ENCODE results near the gene MARVELD2. TPM values are rescaled to one million over a fixed set of nuclear protein-coding genes. Genes with fewer than 3 reads are reported as not detected.

Gene MARVELD2
- total RNA-seq, 1 donor from 2014 or later, result 1.6 TPM

DNA sequence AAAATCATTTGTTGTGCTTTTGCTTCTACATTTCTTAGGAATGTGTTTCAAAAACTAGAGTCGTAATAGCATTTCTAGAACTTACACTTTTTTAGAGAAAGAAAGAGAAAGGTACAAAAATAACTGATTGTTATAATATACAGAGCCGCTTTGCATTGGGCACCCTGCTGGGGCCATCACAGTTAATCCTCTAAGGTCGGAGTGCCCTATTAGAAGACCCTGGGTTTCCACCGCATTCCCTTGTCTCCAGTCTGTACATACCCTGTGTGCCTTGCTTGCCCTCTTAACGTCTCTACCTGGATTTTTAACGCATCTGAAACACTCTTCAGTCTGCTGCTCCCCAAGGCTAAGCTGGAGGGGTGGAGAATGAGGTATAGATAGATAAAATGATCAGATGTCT, 1.3 kb downstream of the MARVELD2 start:
- TF ChIP-seq, protein P1, sequence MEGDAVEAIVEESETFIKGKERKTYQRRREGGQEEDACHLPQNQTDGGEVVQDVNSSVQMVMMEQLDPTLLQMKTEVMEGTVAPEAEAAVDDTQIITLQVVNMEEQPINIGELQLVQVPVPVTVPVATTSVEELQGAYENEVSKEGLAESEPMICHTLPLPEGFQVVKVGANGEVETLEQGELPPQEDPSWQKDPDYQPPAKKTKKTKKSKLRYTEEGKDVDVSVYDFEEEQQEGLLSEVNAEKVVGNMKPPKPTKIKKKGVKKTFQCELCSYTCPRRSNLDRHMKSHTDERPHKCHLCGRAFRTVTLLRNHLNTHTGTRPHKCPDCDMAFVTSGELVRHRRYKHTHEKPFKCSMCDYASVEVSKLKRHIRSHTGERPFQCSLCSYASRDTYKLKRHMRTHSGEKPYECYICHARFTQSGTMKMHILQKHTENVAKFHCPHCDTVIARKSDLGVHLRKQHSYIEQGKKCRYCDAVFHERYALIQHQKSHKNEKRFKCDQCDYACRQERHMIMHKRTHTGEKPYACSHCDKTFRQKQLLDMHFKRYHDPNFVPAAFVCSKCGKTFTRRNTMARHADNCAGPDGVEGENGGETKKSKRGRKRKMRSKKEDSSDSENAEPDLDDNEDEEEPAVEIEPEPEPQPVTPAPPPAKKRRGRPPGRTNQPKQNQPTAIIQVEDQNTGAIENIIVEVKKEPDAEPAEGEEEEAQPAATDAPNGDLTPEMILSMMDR (IDR thresholded peaks at IDR 0.05; ENCODE audit: partially characterized antibody, unreplicated experiment), result no peak
- Mint-ChIP-seq H3K4me1 (ENCODE audit: low read depth, unreplicated experiment) (peaks cover 3% of the 10 kb centered on the region), H3K4me3 (ENCODE audit: unreplicated experiment) (peak overlapping the region; percentile 77), H3K9me3 (ENCODE audit: unreplicated experiment) (peaks cover 3% of the 10 kb centered on the region), H3K27me3 (ENCODE audit: unreplicated experiment) (peaks cover 8% of the 10 kb centered on the region), H3K27ac (ENCODE audit: unreplicated experiment) (no peak overlapping the region), H3K36me3 (ENCODE audit: unreplicated experiment) (no peaks in the 10 kb centered on the region)
- DNase-seq, result no peak

DNA sequence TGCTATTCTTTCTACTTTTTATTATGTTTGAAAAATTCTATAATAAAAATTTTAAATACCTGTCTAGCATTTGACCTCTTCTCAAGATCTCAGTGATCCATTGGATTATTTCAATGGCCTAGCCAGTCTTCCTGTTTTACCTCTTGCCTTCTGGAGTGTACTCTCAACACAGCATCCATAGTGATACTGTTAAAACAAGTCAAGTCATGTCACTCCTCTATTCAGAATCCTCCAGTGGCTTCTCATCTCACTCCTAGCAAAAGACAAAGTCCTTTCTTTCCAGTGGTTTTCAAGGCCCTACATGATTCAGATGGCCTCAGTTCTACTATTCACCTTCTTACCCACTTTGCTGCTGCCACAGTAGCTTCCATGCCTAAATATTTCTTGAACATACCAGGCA, 1.8 kb downstream of the MARVELD2 start:
- DNase-seq, result no peak
- TF ChIP-seq, protein P1 (IDR thresholded peaks at IDR 0.05; ENCODE audit: partially characterized antibody, unreplicated experiment), result no peak
- H3K4me3 Mint-ChIP-seq (ENCODE audit: unreplicated experiment), result no peak overlapping the region
- H3K36me3 Mint-ChIP-seq (ENCODE audit: unreplicated experiment), result no peaks in the 10 kb centered on the region
- peaks cover 8% of the 10 kb centered on the region for H3K27me3 Mint-ChIP-seq (ENCODE audit: unreplicated experiment)
- no peak overlapping the region for H3K27ac Mint-ChIP-seq (ENCODE audit: unreplicated experiment)
- peaks cover 3% of the 10 kb centered on the region for H3K4me1 Mint-ChIP-seq (ENCODE audit: low read depth, unreplicated experiment)
- H3K9me3 Mint-ChIP-seq (ENCODE audit: unreplicated experiment), result peaks cover 3% of the 10 kb centered on the region

DNA sequence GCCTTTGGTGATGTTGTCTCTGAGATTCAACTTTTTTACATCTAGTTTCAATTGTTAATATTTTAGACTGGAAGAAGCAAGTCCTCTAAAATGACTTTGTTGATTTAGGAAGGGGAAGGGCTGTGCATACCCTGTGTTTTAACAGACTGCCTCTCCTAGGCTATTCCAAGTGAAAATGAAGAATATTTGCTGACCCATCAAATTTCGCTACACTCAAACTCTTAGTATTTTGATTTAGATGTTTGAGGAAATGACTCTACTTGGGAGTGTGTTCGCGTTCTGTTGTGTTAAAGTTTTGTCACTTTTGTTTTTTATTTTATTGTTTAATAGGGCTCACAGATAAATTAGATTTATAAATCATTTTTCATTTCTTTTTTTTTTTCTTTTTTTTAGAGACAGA, 3.6 kb downstream of the MARVELD2 start:
- Mint-ChIP-seq H3K9me3 (ENCODE audit: unreplicated experiment) (peaks cover 5% of the 10 kb centered on the region), H3K27ac (ENCODE audit: unreplicated experiment) (no peak overlapping the region), H3K27me3 (ENCODE audit: unreplicated experiment) (peaks cover 8% of the 10 kb centered on the region), H3K4me3 (ENCODE audit: unreplicated experiment) (no peak overlapping the region), H3K4me1 (ENCODE audit: low read depth, unreplicated experiment) (peaks cover 3% of the 10 kb centered on the region), H3K36me3 (ENCODE audit: unreplicated experiment) (no peaks in the 10 kb centered on the region)
- TF ChIP-seq, protein P1 (IDR thresholded peaks at IDR 0.05; ENCODE audit: partially characterized antibody, unreplicated experiment), result no peak
- DNase-seq, result no peak

DNA sequence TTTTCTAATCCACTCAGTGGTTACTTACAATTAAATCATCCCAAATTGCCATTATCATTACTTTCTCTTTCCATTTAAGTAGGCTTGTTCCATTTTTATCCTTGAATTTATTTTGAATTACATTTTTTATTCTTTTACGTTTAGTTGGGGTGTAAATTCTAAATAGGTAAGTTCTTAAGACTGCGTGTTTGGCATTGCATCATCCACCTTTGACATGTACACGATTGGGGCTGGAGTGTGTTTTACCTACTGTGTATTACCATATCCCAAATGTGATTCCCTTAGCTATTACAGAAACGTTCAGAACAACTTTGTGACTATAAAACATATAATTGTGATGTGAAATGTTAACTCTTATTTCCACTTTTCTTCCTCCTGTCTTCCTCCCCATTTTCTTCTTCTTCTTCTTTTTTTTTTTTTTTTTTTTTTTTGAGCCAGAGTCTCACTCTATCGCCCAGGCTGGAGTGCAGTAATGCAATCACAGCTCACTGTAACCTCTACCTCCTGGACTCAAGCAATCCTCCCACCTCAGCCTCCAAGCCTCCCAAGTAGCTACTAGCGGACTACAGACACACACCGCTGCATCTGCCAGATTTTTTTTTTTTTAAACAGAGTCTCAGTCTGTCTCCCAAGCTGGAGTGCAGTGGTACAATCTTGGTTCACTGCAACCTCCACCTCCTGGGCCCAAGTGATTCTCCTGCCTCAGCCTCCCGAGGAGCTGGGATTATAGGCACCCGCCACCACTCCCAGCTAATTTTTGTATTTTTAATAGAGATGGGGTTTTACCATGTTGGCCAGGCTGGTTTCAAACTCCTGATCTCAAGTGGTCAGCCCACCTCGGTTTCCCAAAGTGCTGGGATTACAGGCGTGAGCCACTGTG, 16.7 kb downstream of the MARVELD2 start:
- Mint-ChIP-seq H3K36me3 (ENCODE audit: unreplicated experiment) (no peaks in the 10 kb centered on the region), H3K4me1 (ENCODE audit: low read depth, unreplicated experiment) (no peaks in the 10 kb centered on the region), H3K27me3 (ENCODE audit: unreplicated experiment) (no peaks in the 10 kb centered on the region), H3K9me3 (ENCODE audit: unreplicated experiment) (no peaks in the 10 kb centered on the region), H3K4me3 (ENCODE audit: unreplicated experiment) (no peak overlapping the region), H3K27ac (ENCODE audit: unreplicated experiment) (no peak overlapping the region)
- no peak for DNase-seq
- TF ChIP-seq, protein P1 (IDR thresholded peaks at IDR 0.05; ENCODE audit: partially characterized antibody, unreplicated experiment), result no peak

All from glutamatergic neuron (in vitro differentiated cells).